Measurements from ENCODE around the gene RDH5. TPM values are rescaled to one million over a fixed set of nuclear protein-coding genes. Genes with fewer than 3 reads are reported as not detected.

The RDH5 gene
- total RNA-seq, 1 donor, result 32.2 TPM

- no peak for TF ChIP-seq CTCF (IDR thresholded peaks at IDR 0.05; ENCODE audit: extremely low read depth, low read depth, low read length)
- H3K27me3 ChIP-seq (ENCODE audit: insufficient read depth, low read length), result no peaks in the 10 kb centered on the region
- no peaks in the 10 kb centered on the region for H3K79me2 ChIP-seq (ENCODE audit: insufficient read depth, low read length)
- H3K4me3 ChIP-seq (ENCODE audit: insufficient read depth, low read length), result no peak overlapping the region
- H3K4me1 ChIP-seq (ENCODE audit: insufficient read depth, low read length), result peaks cover 14% of the 10 kb centered on the region
- no peaks in the 10 kb centered on the region for H3K9me3 ChIP-seq (ENCODE audit: low read depth, low read length)
- H3K36me3 ChIP-seq (ENCODE audit: insufficient read depth, low read length), result peaks cover 31% of the 10 kb centered on the region
- H3K4me2 ChIP-seq (ENCODE audit: insufficient read depth, low read length), result no peak overlapping the region
- peaks cover 7% of the 10 kb centered on the region for H4K20me1 ChIP-seq (ENCODE audit: insufficient read depth, low read length)
- H3K27ac ChIP-seq (ENCODE audit: low read depth, low read length), result no peak overlapping the region
- DNase-seq (ENCODE audit: insufficient read length, low spot score, missing footprints), result no peak
- H2AFZ ChIP-seq (ENCODE audit: low read length), result no peak overlapping the region
Measured at GRCh38 chr12:55683676-55684075, 36.5 kb upstream of the RDH5 start.

GRCh38 chr12:55684761-55685370 is 35.3 kb upstream of the RDH5 start:
- H3K27me3 ChIP-seq (ENCODE audit: insufficient read depth, low read length), result no peaks in the 10 kb centered on the region
- peaks cover 40% of the 10 kb centered on the region for H3K36me3 ChIP-seq (ENCODE audit: insufficient read depth, low read length)
- H2AFZ ChIP-seq (ENCODE audit: low read length), result no peak overlapping the region
- H3K4me2 ChIP-seq (ENCODE audit: insufficient read depth, low read length), result no peak overlapping the region
- no peaks in the 10 kb centered on the region for H3K79me2 ChIP-seq (ENCODE audit: insufficient read depth, low read length)
- no peaks in the 10 kb centered on the region for H3K9me3 ChIP-seq (ENCODE audit: low read depth, low read length)
- H4K20me1 ChIP-seq (ENCODE audit: insufficient read depth, low read length), result peaks cover 12% of the 10 kb centered on the region
- no peak for TF ChIP-seq CTCF (IDR thresholded peaks at IDR 0.05; ENCODE audit: extremely low read depth, low read depth, low read length)
- no peak overlapping the region for H3K4me3 ChIP-seq (ENCODE audit: insufficient read depth, low read length)
- H3K27ac ChIP-seq (ENCODE audit: low read depth, low read length), result no peak overlapping the region
- peaks cover 14% of the 10 kb centered on the region for H3K4me1 ChIP-seq (ENCODE audit: insufficient read depth, low read length)
- peak; percentile 27 for DNase-seq (ENCODE audit: insufficient read length, low spot score, missing footprints)

- H3K79me2 ChIP-seq (ENCODE audit: insufficient read depth, low read length), result no peaks in the 10 kb centered on the region
- H3K4me3 ChIP-seq (ENCODE audit: insufficient read depth, low read length), result no peak overlapping the region
- no peak overlapping the region for H2AFZ ChIP-seq (ENCODE audit: low read length)
- peaks cover 40% of the 10 kb centered on the region for H3K36me3 ChIP-seq (ENCODE audit: insufficient read depth, low read length)
- no peaks in the 10 kb centered on the region for H3K27me3 ChIP-seq (ENCODE audit: insufficient read depth, low read length)
- H3K4me2 ChIP-seq (ENCODE audit: insufficient read depth, low read length), result no peak overlapping the region
- H4K20me1 ChIP-seq (ENCODE audit: insufficient read depth, low read length), result peaks cover 12% of the 10 kb centered on the region
- no peak for TF ChIP-seq CTCF (IDR thresholded peaks at IDR 0.05; ENCODE audit: extremely low read depth, low read depth, low read length)
- H3K9me3 ChIP-seq (ENCODE audit: low read depth, low read length), result no peaks in the 10 kb centered on the region
- peaks cover 14% of the 10 kb centered on the region for H3K4me1 ChIP-seq (ENCODE audit: insufficient read depth, low read length)
- no peak for DNase-seq (ENCODE audit: insufficient read length, low spot score, missing footprints)
- H3K27ac ChIP-seq (ENCODE audit: low read depth, low read length), result no peak overlapping the region
Measured at GRCh38 chr12:55685671-55686070, 34.5 kb upstream of the RDH5 start.

GRCh38 chr12:55686366-55687010 is 33.7 kb upstream of the RDH5 start:
- H2AFZ ChIP-seq (ENCODE audit: low read length), result no peak overlapping the region
- H3K4me3 ChIP-seq (ENCODE audit: insufficient read depth, low read length), result no peak overlapping the region
- H3K27me3 ChIP-seq (ENCODE audit: insufficient read depth, low read length), result no peaks in the 10 kb centered on the region
- H3K4me2 ChIP-seq (ENCODE audit: insufficient read depth, low read length), result no peak overlapping the region
- H3K36me3 ChIP-seq (ENCODE audit: insufficient read depth, low read length), result peaks cover 45% of the 10 kb centered on the region
- peaks cover 12% of the 10 kb centered on the region for H4K20me1 ChIP-seq (ENCODE audit: insufficient read depth, low read length)
- no peaks in the 10 kb centered on the region for H3K9me3 ChIP-seq (ENCODE audit: low read depth, low read length)
- no peak for TF ChIP-seq CTCF (IDR thresholded peaks at IDR 0.05; ENCODE audit: extremely low read depth, low read depth, low read length)
- no peaks in the 10 kb centered on the region for H3K79me2 ChIP-seq (ENCODE audit: insufficient read depth, low read length)
- peak; percentile 22 for DNase-seq (ENCODE audit: insufficient read length, low spot score, missing footprints)
- no peak overlapping the region for H3K27ac ChIP-seq (ENCODE audit: low read depth, low read length)
- H3K4me1 ChIP-seq (ENCODE audit: insufficient read depth, low read length), result peaks cover 8% of the 10 kb centered on the region
